Measurements from ENCODE around the gene CACNA1I. TPM values are rescaled to one million over a fixed set of nuclear protein-coding genes. Genes with fewer than 3 reads are reported as not detected.

The CACNA1I gene
- total RNA-seq, 2 donors from 2014 or later: 0.08 TPM; not detected in 1

GRCh38 chr22:39689421-39689820 lies 118.9 kb downstream of the CACNA1I start:
- H3K27me3 ChIP-seq: peaks cover 0 to 5% of the 10 kb centered on the region in 2 donors
- DNase-seq (ENCODE audit: low spot score): no peak
- H3K4me3 ChIP-seq: no peak overlapping the region
- no peak overlapping the region for H3K27ac ChIP-seq
- no peak for TF ChIP-seq CTCF (IDR thresholded peaks at IDR 0.05)
- peaks cover 0 to 8% of the 10 kb centered on the region in 2 donors for H3K4me1 ChIP-seq
- no peaks in the 10 kb centered on the region for H3K9me3 ChIP-seq
- H3K36me3 ChIP-seq: no peaks in the 10 kb centered on the region

GRCh38 chr22:39690881-39691605 lies 120.5 kb downstream of the CACNA1I start:
- H3K27me3 ChIP-seq: no peaks in the 10 kb centered on the region

GRCh38 chr22:39693943-39694500 lies 123.5 kb downstream of the CACNA1I start:
- Histone ChIP-seq H3K36me3 (no peaks in the 10 kb centered on the region), H3K4me1 (no peaks in the 10 kb centered on the region), H3K9me3 (no peaks in the 10 kb centered on the region), H3K27me3 (no peaks in the 10 kb centered on the region), H3K4me3 (no peak overlapping the region), H3K27ac (no peak overlapping the region)
- no peak for DNase-seq (ENCODE audit: low spot score)
- no peak for TF ChIP-seq CTCF (IDR thresholded peaks at IDR 0.05)

More at GRCh38 chr22:39690881-39691605, 120.5 kb downstream of the CACNA1I start:
- no peaks in the 10 kb centered on the region for H3K4me1 ChIP-seq
- H3K4me3 ChIP-seq: no peak overlapping the region
- no peaks in the 10 kb centered on the region for H3K9me3 ChIP-seq
- no peaks in the 10 kb centered on the region for H3K36me3 ChIP-seq
- no peak overlapping the region for H3K27ac ChIP-seq
- no peak for TF ChIP-seq CTCF (IDR thresholded peaks at IDR 0.05)
- no peak for DNase-seq (ENCODE audit: low spot score)

GRCh38 chr22:39697790-39698430 lies 127.4 kb downstream of the CACNA1I start:
- Histone ChIP-seq H3K27me3 (no peaks in the 10 kb centered on the region), H3K4me1 (no peaks in the 10 kb centered on the region), H3K9me3 (no peaks in the 10 kb centered on the region), H3K36me3 (no peaks in the 10 kb centered on the region), H3K27ac (no peak overlapping the region), H3K4me3 (no peak overlapping the region)
- DNase-seq (ENCODE audit: low spot score): no peak
- no peak for TF ChIP-seq CTCF (IDR thresholded peaks at IDR 0.05)

DNA sequence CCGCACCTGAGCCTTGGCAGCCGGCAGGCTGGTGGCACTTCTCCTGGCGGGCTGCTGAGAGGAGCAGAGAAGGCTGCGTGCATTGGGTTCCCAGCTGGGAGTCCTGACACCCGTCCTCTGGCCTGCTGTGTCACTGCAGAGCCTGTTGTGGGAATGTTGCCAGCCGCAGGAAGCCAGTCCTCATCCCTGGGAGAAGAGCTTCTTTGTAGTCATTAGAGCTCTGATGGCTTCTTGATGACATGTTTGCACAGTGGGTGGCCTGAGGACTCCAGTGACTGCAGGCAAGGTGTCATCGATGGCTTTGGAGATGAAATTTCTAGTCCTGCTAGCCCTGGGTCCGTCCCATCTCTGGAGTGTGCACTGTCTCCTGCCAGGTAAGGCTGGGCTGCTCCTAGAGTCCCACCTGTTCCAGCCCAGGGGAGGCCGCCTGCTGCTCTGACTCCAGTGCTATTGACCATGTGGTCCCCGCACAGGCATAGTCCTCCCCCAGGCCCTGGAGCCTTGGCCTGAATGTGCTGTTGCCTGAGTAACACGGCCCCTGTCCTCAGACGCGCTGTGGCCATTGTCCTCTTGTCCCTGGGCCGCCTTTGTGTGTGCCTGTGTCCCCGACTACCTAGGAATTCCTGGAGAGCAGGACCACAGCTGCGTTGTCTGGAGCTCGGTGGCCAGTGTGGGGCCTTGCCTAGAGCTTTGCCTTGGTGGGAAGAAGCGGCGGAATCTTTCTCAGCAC lies 129.2 kb downstream of the CACNA1I start:
- H3K27me3 ChIP-seq: no peaks in the 10 kb centered on the region
- DNase-seq (ENCODE audit: low spot score): no peak

More for the DNA sequence above, 129.2 kb downstream of the CACNA1I start:
- H3K4me3 ChIP-seq: no peak overlapping the region
- no peak overlapping the region for H3K27ac ChIP-seq
- no peaks in the 10 kb centered on the region for H3K36me3 ChIP-seq
- no peaks in the 10 kb centered on the region for H3K9me3 ChIP-seq
- TF ChIP-seq CTCF (IDR thresholded peaks at IDR 0.05): no peak
- peaks cover 0 to 5% of the 10 kb centered on the region in 2 donors for H3K4me1 ChIP-seq

Data from right atrium auricular region (tissue), 2 donors.